DMS153 treated with DMSO at 0.1 percent for 48 hours (cell line): ENCODE data around the gene EHMT1.

Source experiments
- DNase-seq: peaks from one replicate; lab custom pipeline; 2025; ENCODE audit not compliant: unreplicated experiment; lab: John Stamatoyannopoulos, UW

Gene EHMT1

GRCh38 chr9:137643921-137644320, 25.1 kb downstream of the EHMT1 start:
- no peak for DNase-seq

- no peak for DNase-seq
These were observed 26.4 kb downstream of the EHMT1 start for GRCh38 chr9:137645211-137645610.

DNA sequence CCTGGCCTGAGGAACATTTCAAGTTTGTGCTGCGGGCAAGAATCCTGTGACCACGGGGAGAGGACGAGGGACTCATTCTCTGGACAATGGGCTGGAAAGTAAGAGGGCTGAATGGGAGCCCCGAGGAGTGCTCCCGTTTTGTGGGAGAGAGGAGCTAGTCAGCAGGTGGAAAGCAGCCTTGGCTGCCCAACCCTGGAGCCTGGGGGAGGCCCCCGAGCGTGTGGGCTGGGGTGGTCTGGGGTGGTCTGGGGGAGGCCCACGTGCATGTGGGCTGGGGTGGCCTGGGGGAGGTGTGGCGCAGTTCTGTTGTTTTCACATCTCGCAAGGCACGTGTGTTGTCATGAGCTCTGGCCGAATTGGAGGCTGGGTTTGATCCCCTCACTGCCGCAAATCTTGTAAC, 27.5 kb downstream of the EHMT1 start:
- no peak for DNase-seq

DNA sequence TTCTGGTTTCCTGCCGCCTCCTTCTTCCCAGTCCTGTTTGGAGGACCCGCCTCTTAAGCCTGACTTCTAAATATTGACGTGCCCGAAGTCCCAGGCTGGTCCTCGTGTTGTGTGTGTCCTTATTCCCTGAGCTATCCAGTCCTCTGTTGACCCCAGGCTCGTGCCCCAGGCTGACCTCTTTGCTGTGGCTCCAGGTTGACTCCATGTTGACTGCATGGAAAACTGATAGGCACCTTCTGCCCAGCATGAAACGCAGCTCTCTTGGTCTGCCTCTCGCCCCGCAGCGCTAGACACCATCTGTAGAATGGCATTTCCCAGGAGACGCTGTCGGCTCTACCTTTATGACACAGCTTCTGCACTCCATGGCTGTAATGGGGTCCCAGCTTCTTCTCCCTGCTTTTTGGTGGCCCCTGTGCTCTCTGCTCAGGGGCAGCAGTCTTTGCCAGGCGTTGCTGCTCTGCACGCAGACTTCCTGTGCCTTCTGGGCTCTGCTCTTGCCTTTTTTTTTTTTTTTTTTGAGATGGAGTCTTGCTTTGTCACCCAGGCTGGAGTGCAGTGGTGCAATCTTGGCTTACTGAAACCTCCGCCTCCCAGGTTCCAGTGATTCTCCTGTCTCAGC, 28.4 kb downstream of the EHMT1 start:
- no peak for DNase-seq

- DNase-seq, result no peak
These were observed 29.6 kb downstream of the EHMT1 start for GRCh38 chr9:137648396-137648795.

- DNase-seq, result no peak
These were observed 30.7 kb downstream of the EHMT1 start for GRCh38 chr9:137649553-137649952.

DNA sequence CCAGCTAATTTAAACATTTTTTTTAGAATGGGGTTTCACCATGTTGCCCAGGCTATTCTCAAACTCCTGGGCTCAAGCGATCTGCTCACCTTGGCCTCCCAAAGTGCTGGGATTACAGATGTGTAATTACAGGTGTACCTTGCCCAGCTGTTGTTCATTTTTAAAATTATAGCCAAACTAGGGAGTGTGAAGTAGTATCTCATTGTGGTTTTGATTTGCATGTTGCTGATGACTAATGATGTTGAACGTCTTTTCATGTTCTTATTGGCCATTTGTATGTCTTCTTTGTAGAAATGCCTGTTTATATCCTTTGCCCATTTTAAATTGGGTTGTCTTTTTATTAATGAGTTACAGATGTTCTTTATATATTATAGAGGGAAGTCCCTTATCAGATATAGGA, 31.5 kb downstream of the EHMT1 start:
- no peak for DNase-seq

DNA sequence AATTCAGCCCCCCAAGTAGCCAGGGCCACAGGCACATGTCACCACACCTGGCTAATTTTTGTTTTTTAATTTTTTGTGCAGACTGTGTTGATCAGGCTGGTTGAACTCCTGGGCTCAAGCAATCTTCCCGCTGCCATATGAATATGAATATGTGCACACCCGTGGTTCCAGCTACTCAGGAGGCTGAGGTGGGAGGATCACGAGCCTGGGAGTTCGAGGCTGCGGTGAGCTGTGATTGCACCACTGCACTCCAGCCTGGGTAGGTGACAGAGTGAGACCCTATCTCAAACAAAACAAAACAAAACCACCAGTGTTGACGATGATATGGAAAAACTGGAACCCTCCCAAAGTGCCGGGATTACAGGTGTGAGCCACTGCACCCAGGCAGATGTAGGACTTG, 32.0 kb downstream of the EHMT1 start:
- DNase-seq, result no peak

DNA sequence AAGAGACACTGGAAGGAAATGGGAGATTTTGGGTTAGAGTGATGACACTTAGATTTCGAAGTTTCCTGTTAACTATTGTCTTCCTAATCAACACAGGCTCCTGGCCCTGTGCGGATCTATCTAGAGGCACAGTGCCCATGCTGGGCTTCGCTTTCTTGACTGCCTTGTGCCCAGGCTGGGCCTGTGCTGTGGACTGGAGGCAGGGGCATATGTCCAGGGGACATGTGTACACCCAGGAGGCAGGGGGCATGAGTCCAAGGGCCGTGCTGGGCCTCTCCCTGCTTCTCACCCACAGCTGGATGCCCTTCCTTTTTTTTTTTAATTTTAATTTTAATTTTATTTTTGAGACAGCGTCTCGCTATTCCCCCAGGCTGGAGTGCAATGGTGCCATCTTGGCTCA, 37.6 kb downstream of the EHMT1 start:
- DNase-seq, result no peak

DNA sequence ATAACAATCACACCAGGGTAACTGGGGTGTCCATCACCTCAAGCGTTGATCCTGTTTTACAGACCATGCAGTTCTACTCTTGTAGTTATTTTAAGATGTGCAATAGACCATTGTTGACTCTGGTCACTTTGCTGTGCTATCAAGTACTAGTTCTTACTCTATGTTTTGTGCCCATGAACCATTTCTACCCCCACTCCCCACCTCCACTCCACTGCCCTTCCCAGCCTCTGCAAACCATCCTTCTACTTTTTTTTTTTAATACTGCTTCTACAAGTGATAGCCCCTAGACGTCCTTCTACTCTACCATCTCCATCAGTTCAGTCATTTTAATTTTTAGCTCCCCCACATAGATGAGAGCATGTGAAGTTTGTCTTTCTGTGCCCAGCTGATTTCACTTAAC, 38.8 kb downstream of the EHMT1 start:
- DNase-seq, result no peak

GRCh38 chr9:137658781-137659180, 40.0 kb downstream of the EHMT1 start:
- DNase-seq, result no peak

DNA sequence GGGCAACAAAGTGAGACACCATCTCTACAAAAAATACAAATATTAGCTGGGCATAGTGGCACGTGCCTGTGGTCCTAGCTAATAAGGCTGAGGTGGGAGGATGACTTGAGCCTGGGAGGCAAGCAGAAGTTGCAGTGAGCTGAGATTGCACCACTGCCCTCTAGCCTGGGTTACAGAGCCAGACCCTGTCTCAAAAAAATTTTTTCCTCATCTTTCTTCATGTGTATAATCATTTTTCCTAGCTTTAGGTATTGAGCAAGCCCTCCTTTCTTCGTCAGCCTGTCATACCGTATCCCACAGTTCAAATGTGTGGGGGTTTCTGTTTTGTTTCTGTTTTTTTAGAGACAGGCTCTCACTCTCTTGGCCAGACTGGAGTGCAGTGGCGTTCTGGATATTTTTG, 41.3 kb downstream of the EHMT1 start:
- DNase-seq, result no peak

DNA sequence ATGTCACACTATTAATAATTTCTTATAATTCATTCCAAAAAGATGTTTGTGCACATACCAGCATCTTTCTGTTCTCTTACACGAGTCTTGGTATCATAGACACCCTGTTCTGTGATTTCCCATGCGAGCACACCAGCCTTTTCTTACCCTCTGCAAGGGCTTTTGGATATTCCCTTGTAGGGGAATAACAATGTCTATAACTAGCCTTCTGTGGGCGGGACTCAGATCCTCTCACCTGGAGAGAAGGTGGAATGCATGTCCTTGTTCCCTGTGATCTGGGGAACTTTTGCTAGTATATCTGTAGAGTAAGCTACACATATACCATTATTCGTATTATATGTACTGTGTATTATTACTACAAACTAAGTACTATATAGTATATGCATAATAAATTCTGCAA, 44.8 kb downstream of the EHMT1 start:
- DNase-seq, result no peak

DNA sequence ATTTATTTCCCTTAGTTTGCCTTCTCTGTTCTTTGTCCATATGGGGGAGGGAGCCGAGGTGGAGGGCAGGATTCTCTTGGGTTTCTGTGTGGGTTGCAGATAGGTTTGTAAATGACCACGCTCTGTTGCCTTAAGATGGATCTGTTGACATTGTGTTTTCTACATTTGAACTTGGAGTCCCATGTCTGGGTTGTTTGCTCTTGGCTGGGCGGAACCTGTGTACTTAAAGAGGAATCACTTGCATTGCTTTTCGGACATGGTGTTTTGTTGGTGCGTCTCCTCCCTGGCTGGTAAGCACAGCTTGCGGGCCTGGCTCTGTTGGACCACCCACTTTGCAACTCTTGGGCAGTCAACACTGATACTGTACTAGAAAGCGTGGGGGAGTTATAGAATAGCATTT, 45.9 kb downstream of the EHMT1 start:
- DNase-seq, result no peak

- DNase-seq, result no peak
These were observed 46.4 kb downstream of the EHMT1 start for GRCh38 chr9:137665226-137665625.

GRCh38 chr9:137665697-137666512, 47.1 kb downstream of the EHMT1 start:
- no peak for DNase-seq

DNA sequence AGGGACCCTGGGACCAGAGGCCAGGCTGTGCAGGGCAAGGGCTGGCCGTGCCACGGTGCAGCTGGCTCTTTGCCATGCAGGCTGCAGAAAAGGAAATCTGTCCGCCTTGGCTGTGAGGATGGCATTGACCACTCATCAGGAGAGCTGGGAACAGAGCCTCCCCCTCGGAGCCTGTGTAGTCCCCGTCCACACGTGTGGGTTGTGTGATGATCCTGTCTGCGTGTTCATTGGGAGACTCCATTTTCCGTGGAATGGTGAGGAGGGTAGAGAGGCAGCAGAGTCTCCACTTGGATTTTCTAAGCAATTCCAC, 47.7 kb downstream of the EHMT1 start:
- no peak for DNase-seq

- peak; percentile 74 for DNase-seq
These were observed 48.3 kb downstream of the EHMT1 start for GRCh38 chr9:137666955-137667670.

DNA sequence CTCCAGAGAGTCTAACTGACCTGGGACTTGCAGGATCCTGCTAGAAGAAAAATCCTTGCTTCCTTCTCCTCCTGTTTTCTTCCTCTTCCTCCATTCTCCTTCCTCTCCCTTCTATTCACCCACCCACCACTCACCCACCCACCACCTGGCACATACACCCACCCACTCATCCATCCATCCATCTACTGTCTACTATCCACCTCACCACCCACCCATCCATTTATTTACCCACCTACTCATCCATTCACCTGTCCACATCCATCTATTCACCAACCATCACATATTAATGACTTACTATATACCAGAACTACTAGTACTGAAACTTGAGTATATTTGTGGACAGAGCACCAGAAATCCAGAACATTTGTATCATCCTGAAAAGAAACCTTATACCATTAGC, 49.4 kb downstream of the EHMT1 start:
- no peak for DNase-seq

- no peak for DNase-seq
These were observed 50.5 kb downstream of the EHMT1 start for GRCh38 chr9:137669261-137669672.

GRCh38 chr9:137670391-137671195, 51.8 kb downstream of the EHMT1 start:
- no peak for DNase-seq

DNA sequence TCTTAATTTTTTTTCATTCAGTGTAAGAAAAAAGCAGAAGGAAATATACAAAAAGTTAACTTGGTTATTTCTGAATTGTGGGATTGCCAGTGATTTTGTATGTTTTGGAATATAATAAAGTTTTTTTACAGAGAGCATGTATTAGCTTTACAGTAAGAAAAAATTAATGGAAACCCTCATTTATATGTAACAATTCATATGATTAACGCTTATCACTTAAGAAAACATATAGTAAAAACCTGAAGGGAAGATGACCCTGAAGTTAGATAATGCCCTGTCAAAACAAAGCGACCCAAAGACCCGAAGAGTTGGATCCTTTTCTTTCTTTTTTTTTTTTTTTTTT, 52.4 kb downstream of the EHMT1 start:
- DNase-seq, result no peak
